IMR-90 (cell line): ENCODE results near the gene LRRTM3. TPM values are rescaled to one million over a fixed set of nuclear protein-coding genes. Genes with fewer than 3 reads are reported as not detected.

ENCODE experiments used
- ATAC-seq: fragments of 200-7000 bp; cut with Tn5 transposase; 2 replicates; pipeline ENCODE4 v1.9.1; 2020; ENCODE audit warnings: low read depth, mild to moderate bottlenecking, moderate library complexity
- BruUV-seq: library from RNA; stranded (reverse); fragments of 400-500 nt; replicated peaks from 2 replicates; lab custom pipeline; 2021; lab: Mats Ljungman, UMichigan
- CTCF ChIA-PET: fragments of 300-600 bp; formaldehyde crosslinking; extraction: SDS; loops from one replicate; lab custom pipeline; 2021; ENCODE audit warnings: antibody characterized with exemption; lab: Yijun Ruan, JAX
- POLR2A ChIA-PET: fragments of 300-600 bp; sonication (Branson Sonifier 250); formaldehyde crosslinking; loops from one replicate; lab custom pipeline; 2022; ENCODE audit warnings: antibody characterized with exemption; ENCODE audit not compliant: unreplicated experiment; lab: Charles Lee
- DNase-seq: peaks from one replicate; pipeline ENCODE4 v3.0.0; 2013
- H2AFZ ChIP-seq: replicated peaks from 2 replicates; pipeline ENCODE3; 2013; ENCODE audit warnings: low read length, mild to moderate bottlenecking; ENCODE audit not compliant: poor library complexity
- H2AK5ac ChIP-seq: 2 replicates; pipeline ENCODE4 v1.6.1; 2013; ENCODE audit warnings: low read depth, low read length, inconsistent platforms
- H2AK9ac ChIP-seq: replicated peaks from 2 replicates; pipeline ENCODE3; 2013; ENCODE audit warnings: mild to moderate bottlenecking, low read depth, low read length, moderate library complexity; ENCODE audit not compliant: poor library complexity
- H2BK120ac ChIP-seq: 2 replicates; pipeline ENCODE4 v1.6.1; 2013; ENCODE audit warnings: low read depth, low read length, inconsistent platforms
- H2BK15ac ChIP-seq: 3 replicates; pipeline ENCODE4 v1.6.1; 2013; ENCODE audit warnings: low read depth, low read length, inconsistent platforms
- H2BK20ac ChIP-seq: 2 replicates; pipeline ENCODE4 v1.6.1; 2013; ENCODE audit warnings: low read depth, mild to moderate bottlenecking, inconsistent platforms, low read length, moderate library complexity
- H2BK5ac ChIP-seq: 2 replicates; pipeline ENCODE4 v1.6.1; 2013; ENCODE audit warnings: mild to moderate bottlenecking, low read depth, low read length, inconsistent platforms; ENCODE audit not compliant: poor library complexity, severe bottlenecking
- H3K14ac ChIP-seq: replicated peaks from 2 replicates; pipeline ENCODE4 v1.6.1; 2013; ENCODE audit warnings: low read depth, low read length, inconsistent platforms
- H3K18ac ChIP-seq: 2 replicates; pipeline ENCODE4 v1.6.1; 2013; ENCODE audit warnings: low read depth, low read length, control low read depth
- H3K23ac ChIP-seq: 2 replicates; pipeline ENCODE4 v1.6.1; 2013; ENCODE audit warnings: low read depth, low read length, inconsistent platforms
- H3K27ac ChIP-seq: 2 replicates; pipeline ENCODE4 v1.5.1; 2013; ENCODE audit warnings: mild to moderate bottlenecking, control low read depth, low read length; ENCODE audit not compliant: insufficient read depth
- H3K27me3 ChIP-seq: 2 replicates; pipeline ENCODE4 v1.6.1; 2013; ENCODE audit warnings: low read length; ENCODE audit not compliant: control insufficient read depth, insufficient read depth
- H3K36me3 ChIP-seq: 2 replicates; pipeline ENCODE4 v1.6.1; 2013; ENCODE audit warnings: low read length, mixed read lengths; ENCODE audit not compliant: control insufficient read depth, insufficient read depth
- H3K4ac ChIP-seq: 2 replicates; pipeline ENCODE4 v1.6.1; 2013; ENCODE audit warnings: low read depth, low read length, inconsistent platforms
- H3K4me1 ChIP-seq: 2 replicates; pipeline ENCODE4 v1.6.1; 2013; ENCODE audit warnings: low read length, mixed read lengths; ENCODE audit not compliant: control insufficient read depth, insufficient read depth
- H3K4me2 ChIP-seq: 2 replicates; pipeline ENCODE4 v1.6.1; 2013; ENCODE audit warnings: low read depth, mild to moderate bottlenecking, control low read depth, low read length, moderate library complexity
- H3K4me3 ChIP-seq: 2 replicates; pipeline ENCODE4 v1.5.1; 2013; ENCODE audit warnings: low read depth, mild to moderate bottlenecking, control low read depth, low read length, moderate library complexity; ENCODE audit not compliant: insufficient read depth
- H3K56ac ChIP-seq: 2 replicates; pipeline ENCODE4 v1.6.1; 2013; ENCODE audit warnings: low read length, inconsistent platforms; ENCODE audit not compliant: insufficient read depth; ENCODE audit errors: extremely low read depth
- H3K79me1 ChIP-seq, 2 experiments: 2 replicates each; pipeline ENCODE4 v1.6.1; 2013; ENCODE audit warnings: low read length in 2 of 2, inconsistent platforms in 1 of 2, low read depth in 1 of 2
- H3K9ac ChIP-seq: 2 replicates; pipeline ENCODE4 v1.6.1; 2013; ENCODE audit warnings: low read depth, low read length, control low read depth
- H3K9me1 ChIP-seq: 2 replicates; pipeline ENCODE4 v1.6.1; 2013; ENCODE audit warnings: low read length, inconsistent platforms; ENCODE audit not compliant: insufficient read depth
- H3K9me3 ChIP-seq: 2 replicates; pipeline ENCODE4 v1.6.1; 2013; ENCODE audit warnings: low read length; ENCODE audit not compliant: control insufficient read depth, insufficient read depth
- H4K20me1 ChIP-seq: 2 replicates; pipeline ENCODE4 v1.6.1; 2013; ENCODE audit warnings: low read length, inconsistent platforms; ENCODE audit not compliant: insufficient read depth
- H4K5ac ChIP-seq: 2 replicates; pipeline ENCODE4 v1.6.1; 2013; ENCODE audit warnings: mild to moderate bottlenecking, low read depth, low read length, control low read depth
- H4K8ac ChIP-seq, 2 experiments: 2 replicates each; pipeline ENCODE4 v1.6.1; 2013; ENCODE audit warnings: low read depth in 2 of 2, low read length in 2 of 2, control low read depth in 1 of 2, inconsistent platforms in 1 of 2
- H4K91ac ChIP-seq: 2 replicates; pipeline ENCODE4 v1.6.1; 2013; ENCODE audit warnings: low read depth, low read length, inconsistent platforms; ENCODE audit not compliant: insufficient read depth
- CTCF ChIP-seq: conservative IDR thresholded peaks from 2 replicates; pipeline ENCODE4 v1.5.1; 2012; ENCODE audit warnings: mild to moderate bottlenecking, low read depth, low read length, improper control_type of control experiment
- ELK1 ChIP-seq: fragments of 150-350 bp; IDR thresholded peaks from 2 replicates; pipeline ENCODE4 v1.6.1; 2016; ENCODE audit warnings: low read depth, mild to moderate bottlenecking, low read length, moderate library complexity, borderline replicate concordance
- FOS ChIP-seq: fragments of 150-350 bp; IDR thresholded peaks from 2 replicates; pipeline ENCODE4 v1.6.1; 2016; ENCODE audit warnings: low read depth, low read length
- NFE2L2 ChIP-seq: fragments of 150-350 bp; IDR thresholded peaks from 2 replicates; pipeline ENCODE4 v1.6.1; 2016; ENCODE audit warnings: low read depth, mild to moderate bottlenecking, low read length
- POLR2A ChIP-seq: IDR thresholded peaks from 2 replicates; pipeline ENCODE4 v1.6.1; 2012; ENCODE audit warnings: mild to moderate bottlenecking, low read depth, low read length
- RAD21 ChIP-seq: IDR thresholded peaks from 2 replicates; pipeline ENCODE4 v1.6.1; 2012; ENCODE audit warnings: low read length, improper control_type of control experiment
- WGBS, 2 experiments: methylation state at CpG; one replicate each; pipeline versions ENCODE4 v1.1.5 to v1.1.7; 2013; ENCODE audit warnings: missing lambda C conversion rate in 2 of 2; ENCODE audit not compliant: insufficient read length in 1 of 2; ENCODE audit errors: extremely low coverage in 2 of 2; 5-methylcytosine and 5-hydroxymethylcytosine counted together
- dilution Hi-C: fragments of 300-500 bp; cut with HindIII; formaldehyde crosslinking; loops from one replicate; pipeline ENCODE4 v1.14.3; 2018; ENCODE audit warnings: low sequenced_read_pairs; ENCODE audit not compliant: unreplicated experiment
- in situ Hi-C: fragments of 300-500 bp; cut with MboI; formaldehyde crosslinking; loops from 3 replicates; pipeline ENCODE4 v1.14.3; 2019; ENCODE audit warnings: low sequenced_read_pairs, inconsistent platforms, mixed read lengths
- intact Hi-C: fragments of 100-400 bp; cut with micrococcal nuclease; formaldehyde crosslinking; loops from 2 replicates; pipeline ENCODE4 v1.10.0; 2022
- polyA plus RNA-seq, 3 experiments: library from polyadenylated mRNA; depleted of rRNA; stranded (reverse); fragments of >200 nt; gene quantifications; 2 replicates each; pipeline ENCODE4 v1.2.3, GENCODE V29; 2012; ENCODE audit warnings: low replicate concordance in 1 of 3
- total RNA-seq: library from RNA; depleted of rRNA; stranded (reverse); fragments of >200 nt; gene quantifications from 2 replicates; pipeline ENCODE4 v1.2.3, GENCODE V29; 2012

Gene LRRTM3
- total and polyA plus RNA-seq, 2 of the 4 experiments (the other 2 are of a cell fraction), result under 0.01 TPM; not detected in 1

- Histone ChIP-seq H2BK120ac (no peak overlapping the region), H2BK15ac (no peak overlapping the region), H3K27ac (no peak overlapping the region), H3K9me3 (no peaks in the 10 kb centered on the region), H3K9me1 (no peaks in the 10 kb centered on the region), H4K5ac (no peak overlapping the region), H3K18ac (no peak overlapping the region), H3K9ac (no peak overlapping the region), H2AFZ (no peak overlapping the region), H3K79me1 (no peaks in the 10 kb centered on the region), H3K4ac (no peak overlapping the region), H4K8ac (no peak overlapping the region), H3K4me2 (no peak overlapping the region), H2BK5ac (no peak overlapping the region), H2AK5ac (no peak overlapping the region), H2AK9ac (no peak overlapping the region), H4K20me1 (no peaks in the 10 kb centered on the region), H3K14ac (no peak overlapping the region), H3K36me3 (no peaks in the 10 kb centered on the region), H3K23ac (no peak overlapping the region), H3K56ac (no peak overlapping the region), H3K4me1 (no peaks in the 10 kb centered on the region), H2BK20ac (no peak overlapping the region), H3K4me3 (no peak overlapping the region), H3K27me3 (no peaks in the 10 kb centered on the region), H4K91ac (no peak overlapping the region)
- dilution Hi-C loops, result no loop called here
- POLR2A ChIA-PET, result no interaction called here
- no peak for DNase-seq
- ATAC-seq, result no peak
- WGBS, 2 experiments, result no CpG with 5 or more reads among the region's 1 CpG
- intact Hi-C loops, result no loop called here
- in situ Hi-C loops, result no loop called here
- no peak for TF ChIP-seq RAD21
- TF ChIP-seq POLR2A, result no peak
- TF ChIP-seq FOS, result no peak
- no peak for TF ChIP-seq NFE2L2
- no peak for TF ChIP-seq ELK1
- no peak for TF ChIP-seq CTCF
- CTCF ChIA-PET, result no interaction called here
- BruUV-seq, result no TSS peak
Measured at GRCh38 chr10:67015225-67015624, 89.4 kb downstream of the LRRTM3 start.
